ENCODE data around the gene TRIP12. TPM values are rescaled to one million over a fixed set of nuclear protein-coding genes. Genes with fewer than 3 reads are reported as not detected.

TRIP12 gene
- total and polyA plus RNA-seq, 2 of the 13 experiments (the other 11 are each of a cell fraction or from before 2014, with no cell fraction given): 72.1 to 153 TPM

DNA sequence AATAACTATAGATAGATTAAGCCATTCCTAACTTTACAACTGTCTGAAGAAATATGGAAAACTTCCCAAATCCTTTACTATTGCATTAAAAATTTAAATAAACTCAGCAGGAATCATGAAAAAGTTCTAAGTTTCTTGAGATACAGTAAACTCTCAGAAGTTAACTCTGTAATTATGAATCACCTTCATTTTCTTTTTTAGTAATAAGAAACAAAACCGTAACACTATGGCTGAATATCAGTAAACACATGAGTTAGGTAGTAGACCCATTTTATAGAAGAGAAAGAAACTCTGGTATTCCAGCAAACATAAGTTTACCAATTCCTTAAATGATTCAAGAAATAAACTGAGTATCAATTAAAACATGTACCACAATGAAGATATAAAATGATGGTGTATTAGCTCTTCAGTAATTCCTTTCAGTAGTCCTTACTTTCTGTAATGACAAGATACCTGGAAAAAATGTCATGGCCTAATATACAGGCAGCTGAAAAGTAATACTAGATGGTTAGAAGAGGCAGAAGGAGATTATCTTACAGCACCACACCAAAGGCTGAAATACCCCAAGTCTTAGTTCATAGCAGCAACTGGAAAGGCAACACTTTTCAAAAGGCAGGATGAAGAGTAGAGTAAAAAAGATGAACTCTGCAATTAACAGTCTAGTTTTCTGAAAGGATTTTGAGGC is 11.5 kb downstream of the TRIP12 start:
- no peak for FAIRE-seq

DNA sequence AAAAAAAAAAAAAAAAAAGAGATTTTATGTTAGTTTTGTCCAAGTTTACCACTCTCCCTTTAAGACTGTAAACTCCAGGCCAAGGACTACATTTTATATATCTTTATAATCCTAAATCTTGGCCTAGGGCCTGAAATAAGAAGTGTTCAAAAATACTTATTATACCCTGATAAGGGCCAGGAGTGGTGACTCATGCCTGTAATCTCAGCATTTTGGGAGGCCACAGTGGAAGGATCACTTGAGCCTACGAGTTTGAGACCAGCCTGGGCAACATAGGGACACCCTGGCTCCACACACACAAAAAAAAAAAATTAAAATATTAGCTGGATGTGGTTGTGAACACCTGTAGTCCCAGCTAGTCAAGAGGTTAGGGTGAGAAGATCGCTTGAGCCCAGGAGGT is 12.7 kb downstream of the TRIP12 start:
- Histone ChIP-seq H3K27me3 (ENCODE audit: control insufficient read depth in 1 of 2, insufficient read depth in 2 of 2, low read length in 2 of 2) (no peaks in the 10 kb centered on the region), H4K20me1 (ENCODE audit: insufficient read depth, low read length) (peaks cover 46% of the 10 kb centered on the region), H3K9me3 (ENCODE audit: low read length) (no peaks in the 10 kb centered on the region), H3K9ac (ENCODE audit: insufficient read depth, low read depth, low read length) (no peak overlapping the region), H3K79me2 (ENCODE audit: insufficient read depth, low read length) (peaks cover 90% of the 10 kb centered on the region), H3K4me2 (ENCODE audit: low read depth, low read length) (no peak overlapping the region), H2AFZ (ENCODE audit: low read length) (no peak overlapping the region), H3K4me3 (replicated peaks in 1 of 3; ENCODE audit: insufficient read depth in 1 of 3, low read depth in 2 of 3, low read length in 3 of 3) (no peak overlapping the region), H3K4me1 (ENCODE audit: insufficient read depth, low read length) (peaks cover 32% of the 10 kb centered on the region), H3K36me3 (replicated peaks in 1 of 2; ENCODE audit: control insufficient read depth in 1 of 2, insufficient read depth in 2 of 2, low read length in 2 of 2) (peaks cover 9 to 34% of the 10 kb centered on the region in 2 experiments), H3K27ac (ENCODE audit: extremely low read length, insufficient read depth, low read length) (no peak overlapping the region)
- no TSS peak for BruUV-seq (replicated peaks)
- in situ Hi-C loops (cut with HindIII; ENCODE audit: extremely low pct_ligation_motif_present, low pct_unique_long_range_greater_than_20kb) (no loop called here), intact Hi-C loops (cut with micrococcal nuclease; ENCODE audit: unreplicated experiment) (no loop called here)
- ATAC-seq (no peak), DNase-seq (ENCODE audit: low spot score) (no peak), FAIRE-seq (no peak)
- no peak for TF ChIP-seq STAG1 (CRISPR knock-in tag; IDR thresholded peaks at IDR 0.05)
- TF ChIP-seq SNRNP70 (IDR thresholded peaks at IDR 0.05; ENCODE audit: low read depth, low read length): no peak
- CTCF ChIA-PET (ENCODE audit: low intra/inter-chr PET ratio, low total read pairs): no interaction called here
- POLR2A ChIA-PET: interaction anchor here (0.7 kb wide), 1 partner anchor 108 kb away, joined by 3 read pairs; no protein-coding TSS in a partner anchor
- WGBS (ENCODE audit: low lambda C conversion rate): 100% methylated on average over 2 of the region's 2 CpGs

More for the DNA sequence above, 11.5 kb downstream of the TRIP12 start:
- H3K27ac ChIP-seq (ENCODE audit: extremely low read length, insufficient read depth, low read length): no peak overlapping the region
- CTCF ChIA-PET (ENCODE audit: low intra/inter-chr PET ratio, low total read pairs): no interaction called here
- DNase-seq (ENCODE audit: low spot score): no peak
- POLR2A ChIA-PET: interaction anchor here (2.6 kb wide), 1 partner anchor 11 kb away, joined by 20 read pairs; the partner anchor contains the start of genes FBXO36 and TRIP12
- H3K4me2 ChIP-seq (ENCODE audit: low read depth, low read length): no peak overlapping the region
- no peak overlapping the region for H3K4me3 ChIP-seq (replicated peaks in 1 of 3; ENCODE audit: insufficient read depth in 1 of 3, low read depth in 2 of 3, low read length in 3 of 3)
- H2AFZ ChIP-seq (ENCODE audit: low read length): no peak overlapping the region
- H3K36me3 ChIP-seq (replicated peaks in 1 of 2; ENCODE audit: control insufficient read depth in 1 of 2, insufficient read depth in 2 of 2, low read length in 2 of 2): peaks cover 9 to 27% of the 10 kb centered on the region in 2 experiments
- ATAC-seq: peak; percentile 15; the same call in 2 of the 3 replicates
- no TSS peak for BruUV-seq (replicated peaks)
- peaks cover 52% of the 10 kb centered on the region for H4K20me1 ChIP-seq (ENCODE audit: insufficient read depth, low read length)
- H3K9me3 ChIP-seq (ENCODE audit: low read length): no peaks in the 10 kb centered on the region
- in situ Hi-C loops (cut with HindIII; ENCODE audit: extremely low pct_ligation_motif_present, low pct_unique_long_range_greater_than_20kb) (no loop called here), intact Hi-C loops (cut with micrococcal nuclease; ENCODE audit: unreplicated experiment) (no loop called here)
- TF ChIP-seq ZNF761 (CRISPR knock-in tag; conservative IDR thresholded peaks at IDR 0.05) (no peak), CBX2 (IDR thresholded peaks at IDR 0.05; ENCODE audit: low read depth, low read length) (no peak), CBX2 (CRISPR knock-in tag; IDR thresholded peaks at IDR 0.05; ENCODE audit: low read depth) (no peak), ZNF615 (CRISPR knock-in tag; IDR thresholded peaks at IDR 0.05; ENCODE audit: borderline replicate concordance) (no peak)
- TF ChIP-seq, protein P1, sequence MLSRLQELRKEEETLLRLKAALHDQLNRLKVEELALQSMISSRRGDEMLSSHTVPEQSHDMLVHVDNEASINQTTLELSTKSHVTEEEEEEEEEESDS (CRISPR knock-in tag; IDR thresholded peaks at IDR 0.05; ENCODE audit: borderline replicate concordance): 0 out of 2 replicates have a peak, but pooled peaks have one; percentile 64
- H3K4me1 ChIP-seq (ENCODE audit: insufficient read depth, low read length): peaks cover 43% of the 10 kb centered on the region
- H3K27me3 ChIP-seq (ENCODE audit: control insufficient read depth in 1 of 2, insufficient read depth in 2 of 2, low read length in 2 of 2): no peaks in the 10 kb centered on the region
- WGBS (ENCODE audit: low lambda C conversion rate): 99% methylated on average over 1 of the region's 1 CpG
- no peak overlapping the region for H3K9ac ChIP-seq (ENCODE audit: insufficient read depth, low read depth, low read length)
- H3K79me2 ChIP-seq (ENCODE audit: insufficient read depth, low read length): peaks cover 90% of the 10 kb centered on the region
